DMS79 (cell line): ENCODE data around the gene ITGAE.

Experiments
- DNase-seq: peaks from one replicate; lab custom pipeline; 2025; lab: John Stamatoyannopoulos, UW

Gene ITGAE

DNA sequence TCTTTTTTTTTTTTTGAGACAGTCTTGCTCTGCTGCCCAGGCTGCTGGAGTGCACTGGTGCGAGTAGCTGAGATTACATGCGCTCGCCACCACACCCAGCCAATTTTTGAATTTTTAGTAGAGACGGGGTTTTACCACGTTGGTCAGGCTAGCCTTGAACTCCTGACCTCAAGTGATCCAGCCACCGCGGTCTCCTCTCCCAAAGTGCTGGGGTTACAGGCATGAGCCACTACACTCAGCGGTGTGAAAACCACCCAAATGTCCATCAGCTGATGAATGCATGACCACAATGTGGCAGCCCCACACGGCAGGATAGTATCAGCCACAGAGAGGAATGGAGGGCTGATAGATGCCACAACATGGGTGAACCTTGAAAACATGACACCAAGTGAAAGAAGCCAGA lies 107.2 kb downstream of the ITGAE start:
- DNase-seq: no peak

DNA sequence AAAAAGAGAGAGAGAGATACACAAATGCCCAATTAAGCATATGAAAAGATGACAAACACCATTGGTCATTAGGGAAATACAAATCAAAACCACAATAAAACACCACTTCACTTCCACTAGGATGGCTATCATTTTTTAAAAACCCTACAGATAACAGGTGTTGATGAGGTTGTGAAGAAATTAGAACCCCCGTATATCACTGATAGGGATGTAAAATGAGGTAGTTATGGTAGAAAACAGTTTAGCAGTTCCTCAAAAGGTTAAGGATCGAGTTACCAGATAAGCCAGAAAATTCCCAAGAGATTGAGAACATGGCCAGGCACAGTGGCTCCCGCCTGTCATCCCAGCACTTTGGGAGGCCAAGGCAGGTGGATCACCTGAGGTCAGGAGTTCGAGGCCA lies 107.8 kb downstream of the ITGAE start:
- no peak for DNase-seq

DNA sequence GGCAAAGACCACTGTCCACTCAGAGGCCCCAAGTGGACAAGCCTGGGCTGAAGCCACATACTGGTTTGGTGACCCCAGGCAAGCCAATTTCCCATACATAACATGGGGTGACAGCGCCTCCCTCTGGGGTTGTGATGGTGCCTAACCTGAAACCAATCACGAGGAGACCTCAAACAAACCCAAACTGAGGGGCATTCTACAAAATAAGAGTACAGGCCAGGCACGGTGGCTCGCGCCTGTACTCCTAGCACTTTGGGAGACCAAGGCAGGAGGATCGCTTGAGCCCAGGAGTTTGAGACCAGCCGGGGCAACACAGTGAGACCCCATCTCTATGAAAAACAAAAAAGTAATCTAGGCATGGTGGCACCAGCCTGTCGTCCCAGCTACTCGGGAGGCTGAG lies 108.6 kb downstream of the ITGAE start:
- no peak for DNase-seq

DNA sequence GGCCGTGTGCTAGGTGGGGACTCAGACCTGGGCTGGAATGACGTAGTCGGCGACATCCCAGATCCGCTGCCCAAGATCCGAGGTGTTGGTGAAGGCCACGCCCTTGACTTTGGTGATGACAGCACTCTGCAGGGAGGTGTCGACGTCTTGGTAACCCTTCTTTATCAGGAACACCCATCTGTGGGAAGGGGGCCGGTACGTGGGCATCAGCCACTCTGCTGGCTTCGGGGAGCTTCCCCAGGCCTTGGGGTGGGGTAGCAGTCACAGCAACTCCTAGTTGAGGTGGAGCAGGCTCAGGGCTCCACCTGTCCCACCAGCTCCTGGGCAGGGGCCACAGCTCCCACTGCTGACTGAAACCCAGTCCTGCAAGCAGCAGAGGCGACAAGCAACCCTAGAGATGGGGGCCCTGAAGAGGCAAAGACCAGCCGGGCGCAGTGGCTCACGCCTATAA lies 109.3 kb downstream of the ITGAE start:
- DNase-seq: no peak

DNA sequence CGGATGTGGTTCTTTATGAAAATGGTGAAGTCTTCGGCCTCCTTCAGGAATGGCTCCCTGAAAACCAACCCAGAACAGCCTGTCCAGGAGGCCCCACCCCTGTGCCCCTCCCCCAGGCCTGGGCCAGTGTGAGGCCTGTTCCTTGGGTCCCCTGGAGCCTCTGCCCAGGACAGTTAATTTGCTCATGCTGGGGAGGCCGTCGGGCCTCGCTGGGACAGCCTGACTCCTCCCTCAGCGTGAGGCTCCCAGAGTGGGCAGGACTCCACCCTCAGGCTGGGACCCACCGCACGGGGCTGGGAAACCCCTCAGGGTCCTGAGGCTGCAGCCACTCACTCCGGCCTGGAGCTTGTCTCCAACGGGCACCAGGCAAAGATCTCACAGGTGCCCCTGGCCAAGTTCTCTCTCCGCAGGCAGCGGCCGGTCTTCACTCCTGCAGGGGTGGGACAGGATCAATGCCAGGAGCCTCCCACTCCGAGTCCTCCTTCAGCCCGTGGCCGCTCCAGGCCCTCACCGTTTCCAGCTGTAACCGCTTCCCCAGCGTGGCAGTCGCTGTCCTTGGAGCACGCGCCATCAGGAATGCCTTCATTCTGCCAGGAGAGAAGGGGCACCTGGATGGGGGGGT lies 110.8 kb downstream of the ITGAE start:
- no peak for DNase-seq

DNA sequence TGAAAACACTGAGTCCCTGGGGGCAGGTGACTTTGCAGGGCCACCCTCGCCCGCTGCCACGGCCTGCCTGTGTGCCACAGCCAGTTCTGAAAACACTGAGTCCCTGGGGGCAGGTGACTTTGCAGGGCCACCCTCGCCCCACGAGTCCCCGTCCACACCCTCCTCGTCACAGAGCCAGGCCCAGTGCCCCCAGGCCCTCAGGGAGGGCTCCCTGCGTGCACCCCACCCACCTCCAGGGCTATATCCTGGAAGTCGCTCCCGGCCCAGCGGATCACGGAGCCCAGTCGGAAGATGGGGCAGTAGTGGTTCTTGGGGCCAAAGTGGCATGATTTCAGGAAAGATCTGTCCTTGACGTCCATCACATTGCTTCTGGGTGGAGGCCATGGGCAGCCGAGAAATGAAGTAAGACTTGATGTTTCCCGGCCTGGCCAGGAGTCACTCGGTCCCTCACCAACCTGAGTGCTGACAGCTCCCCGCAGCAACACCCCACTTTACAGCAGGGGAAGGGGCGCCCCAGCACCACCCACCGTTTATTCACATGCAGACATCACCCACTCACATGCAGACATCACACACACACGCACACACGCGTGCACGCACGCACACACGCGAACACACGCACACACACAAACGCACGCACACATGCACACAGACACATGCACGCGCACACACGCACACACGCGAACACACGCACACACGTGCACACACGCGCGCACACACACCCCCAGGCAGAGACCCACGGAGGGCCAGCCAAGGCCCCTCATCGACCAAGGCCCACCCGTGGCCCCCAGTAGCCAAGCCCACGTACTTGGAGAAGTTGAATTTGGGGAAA lies 111.5 kb downstream of the ITGAE start:
- DNase-seq: no peak

DNA sequence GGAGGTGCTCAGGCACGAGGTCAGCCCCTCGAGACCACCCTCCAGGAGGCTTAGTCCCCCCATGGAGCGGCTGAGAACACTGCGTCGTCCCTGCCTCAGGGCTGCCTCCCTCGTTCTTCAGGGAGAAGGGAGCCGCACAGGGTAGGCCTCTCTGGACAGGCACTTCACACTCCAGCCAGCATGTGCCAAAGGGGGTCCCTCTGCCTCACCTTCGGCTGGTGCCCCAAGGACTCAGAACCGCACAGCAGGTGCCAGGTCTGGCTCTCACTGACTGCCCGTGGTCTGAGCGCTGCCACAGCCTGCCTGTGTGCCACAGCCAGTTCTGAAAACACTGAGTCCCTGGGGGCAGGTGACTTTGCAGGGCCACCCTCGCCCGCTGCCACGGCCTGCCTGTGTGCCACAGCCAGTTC lies 112.1 kb downstream of the ITGAE start:
- no peak for DNase-seq

DNA sequence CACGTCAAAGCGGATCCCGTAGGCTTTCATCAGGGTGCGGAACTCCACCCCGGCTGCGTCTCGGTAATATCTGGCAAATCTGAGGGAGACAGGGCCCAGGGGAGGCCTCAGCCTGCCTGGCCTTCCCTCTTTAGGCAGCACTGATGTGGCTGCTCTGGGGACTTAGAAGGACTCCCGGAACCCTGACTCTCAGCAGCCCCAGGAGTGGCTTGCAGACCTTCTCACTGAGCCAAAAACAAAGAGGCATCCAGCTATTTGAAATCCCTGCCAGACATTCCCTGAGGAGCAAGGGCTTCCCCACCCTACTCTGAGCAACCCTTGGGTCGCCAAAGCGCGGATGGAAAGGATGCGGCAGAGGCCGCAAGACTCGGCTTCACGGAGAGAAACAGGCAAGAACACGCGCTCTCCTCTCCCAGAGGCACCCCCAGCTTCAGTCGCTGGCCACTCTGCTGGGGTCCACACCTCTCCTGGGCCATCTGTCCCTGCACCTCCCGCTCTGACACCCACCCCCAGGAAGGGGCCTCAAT lies 112.9 kb downstream of the ITGAE start:
- no peak for DNase-seq

DNA sequence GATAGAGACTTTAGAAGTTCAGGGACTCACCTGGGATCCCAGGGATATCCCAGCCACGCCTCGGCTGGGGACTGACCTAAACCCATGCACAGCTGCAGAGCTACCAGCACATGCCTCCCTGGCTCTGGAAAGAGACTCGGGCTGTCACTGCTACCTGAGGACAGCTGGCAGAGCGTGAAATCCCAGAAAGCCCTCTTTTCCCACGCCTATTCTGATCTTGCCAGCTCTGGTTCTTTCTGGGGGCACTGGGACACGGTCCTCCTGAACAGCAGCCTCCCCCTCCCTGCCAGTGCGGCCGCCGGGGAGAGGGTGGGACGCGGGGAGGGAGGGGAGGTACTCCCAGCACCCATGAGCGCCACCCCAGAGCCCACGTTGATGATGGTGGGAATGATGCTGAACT lies 115.8 kb downstream of the ITGAE start:
- DNase-seq: no peak

DNA sequence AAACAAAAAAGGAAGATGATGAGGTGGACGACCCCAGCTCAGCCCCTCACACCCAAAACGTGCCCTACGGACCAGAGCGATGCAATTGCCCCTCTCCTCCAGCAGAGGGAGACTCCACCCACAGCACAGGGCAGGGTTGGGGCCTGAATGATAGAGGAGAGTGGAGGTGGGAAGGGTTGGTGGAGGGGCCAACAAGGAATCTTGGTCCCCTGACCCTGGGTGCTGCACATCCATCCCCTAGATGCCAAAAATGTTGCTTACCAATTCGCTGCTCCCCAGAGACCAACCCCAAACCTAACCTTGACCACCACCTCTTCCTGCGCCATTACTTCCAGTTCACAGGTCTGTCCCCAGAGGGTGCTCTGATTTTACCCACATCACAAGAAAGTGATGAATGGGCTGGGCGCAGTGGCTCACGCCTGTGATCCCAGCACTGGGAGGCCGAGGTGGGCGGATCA lies 117.9 kb downstream of the ITGAE start:
- no peak for DNase-seq

DNA sequence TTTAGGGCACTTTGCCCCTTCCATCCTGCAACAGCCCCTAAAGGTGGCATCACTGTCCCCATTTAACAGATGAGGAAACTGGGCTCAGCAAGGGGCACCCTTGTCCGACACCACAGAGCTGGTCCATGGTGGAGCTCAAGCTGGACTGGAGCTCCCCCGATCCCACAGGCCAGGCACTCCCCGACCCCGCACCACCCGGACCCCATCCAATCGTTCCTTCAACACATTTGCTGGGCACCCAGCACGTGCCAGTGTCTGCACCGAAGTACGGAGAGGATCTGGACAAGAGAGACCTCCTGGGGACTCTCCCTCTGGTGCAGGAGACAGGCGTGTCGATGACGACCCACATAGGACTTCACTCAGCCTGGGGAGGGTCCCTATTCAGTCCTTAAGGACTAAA lies 119.0 kb downstream of the ITGAE start:
- DNase-seq: no peak

DNA sequence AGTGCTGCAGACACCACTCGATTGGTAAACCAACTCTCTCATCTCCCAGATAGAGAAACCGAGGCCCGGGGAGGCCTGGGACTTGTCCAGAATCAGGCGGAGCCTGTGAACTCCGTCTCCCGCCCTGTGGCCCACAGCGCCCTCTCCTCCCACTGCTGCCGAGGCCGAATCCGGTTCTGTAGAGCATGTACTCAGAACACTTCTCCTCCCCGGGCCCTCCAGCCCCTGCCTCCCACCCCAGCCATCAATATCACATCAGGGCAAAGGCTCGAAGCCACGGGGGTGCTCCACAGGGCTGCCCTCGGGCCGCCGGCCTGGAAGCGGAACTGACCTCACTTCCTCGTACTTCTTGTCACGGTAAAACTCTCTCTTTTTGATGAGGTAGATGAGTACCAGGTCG lies 119.4 kb downstream of the ITGAE start:
- no peak for DNase-seq

DNA sequence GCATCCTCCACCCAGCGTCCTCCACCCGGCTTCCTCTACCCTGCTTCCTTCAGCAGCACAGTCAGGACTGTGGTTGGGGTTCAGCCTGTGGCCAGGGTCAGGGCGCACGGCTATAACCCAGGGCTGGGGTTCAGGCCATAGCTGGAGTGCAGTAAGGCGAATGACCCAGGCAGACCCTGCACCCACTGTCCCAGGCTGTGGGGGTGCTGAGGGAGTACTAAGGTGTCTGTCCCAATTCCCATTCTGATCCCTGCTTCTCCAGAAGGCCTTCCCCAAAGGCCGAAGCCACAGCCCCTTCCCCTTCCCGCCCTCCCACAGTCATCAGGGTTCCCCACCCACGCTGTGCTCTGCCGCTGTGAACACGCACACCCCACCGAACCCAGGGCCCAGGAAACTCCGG lies 119.9 kb downstream of the ITGAE start:
- DNase-seq: no peak

DNA sequence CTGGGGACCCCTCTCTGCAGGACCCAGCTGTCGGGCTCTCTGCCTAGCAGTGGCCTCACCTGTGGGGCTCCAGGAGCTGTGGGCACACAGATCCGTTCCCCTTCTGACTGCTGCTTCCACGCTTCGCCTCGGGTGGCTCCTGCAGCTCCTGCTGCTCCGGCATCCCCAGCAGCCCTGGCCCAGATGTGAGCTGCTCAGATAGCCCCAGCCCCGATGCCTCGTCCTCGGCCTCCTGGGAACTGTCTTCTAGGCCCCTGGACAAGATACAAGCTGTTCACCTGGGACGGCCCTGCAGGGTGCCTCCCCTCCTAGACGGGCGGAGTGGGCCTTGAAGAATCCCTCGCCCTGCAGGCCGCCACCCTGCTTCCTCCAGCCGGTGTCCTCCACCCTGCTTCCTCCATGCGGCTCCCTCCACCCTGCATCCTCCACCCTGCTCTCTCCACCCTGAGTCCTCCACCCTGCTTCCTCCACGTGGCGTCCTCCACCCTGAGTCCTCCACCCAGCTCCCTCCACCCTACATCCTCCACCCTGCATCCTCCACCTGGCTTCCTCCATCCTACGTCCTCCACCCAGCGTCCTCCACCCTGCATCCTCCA lies 121.4 kb downstream of the ITGAE start:
- no peak for DNase-seq

DNA sequence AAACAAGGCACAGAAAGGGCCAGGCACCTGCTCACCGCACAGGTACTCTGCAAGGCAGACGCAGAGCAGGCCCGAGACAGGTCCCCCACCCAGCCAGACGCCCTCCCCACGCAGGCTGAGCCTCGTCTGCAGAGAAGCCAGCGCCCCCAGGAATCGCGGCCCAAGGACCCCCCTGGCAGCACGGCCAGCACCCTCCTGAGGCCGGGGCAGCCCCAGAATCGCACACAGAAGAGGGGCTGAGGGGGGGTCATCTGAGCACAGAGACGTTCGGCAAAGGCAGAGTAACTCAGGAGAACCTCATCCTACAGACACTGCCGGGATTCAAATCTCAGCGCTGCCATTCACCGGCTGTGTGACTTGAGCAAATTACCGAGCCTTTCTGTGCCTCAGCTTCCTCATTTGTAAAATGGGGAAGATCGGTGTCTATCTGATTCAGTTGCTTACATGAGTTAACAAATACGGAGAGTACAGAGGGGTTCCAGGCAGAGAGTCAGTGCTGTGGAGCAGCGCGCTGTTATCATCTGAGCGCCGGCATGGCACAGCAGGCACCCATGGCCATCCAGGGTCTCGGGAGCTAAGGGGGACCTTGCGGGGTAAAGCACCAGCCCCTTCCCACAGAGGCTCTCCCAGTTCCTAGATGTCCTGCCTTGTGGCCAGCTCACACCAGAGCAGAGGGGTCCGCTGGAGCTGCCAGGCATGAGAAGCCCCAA lies 122.0 kb downstream of the ITGAE start:
- DNase-seq: no peak

DNA sequence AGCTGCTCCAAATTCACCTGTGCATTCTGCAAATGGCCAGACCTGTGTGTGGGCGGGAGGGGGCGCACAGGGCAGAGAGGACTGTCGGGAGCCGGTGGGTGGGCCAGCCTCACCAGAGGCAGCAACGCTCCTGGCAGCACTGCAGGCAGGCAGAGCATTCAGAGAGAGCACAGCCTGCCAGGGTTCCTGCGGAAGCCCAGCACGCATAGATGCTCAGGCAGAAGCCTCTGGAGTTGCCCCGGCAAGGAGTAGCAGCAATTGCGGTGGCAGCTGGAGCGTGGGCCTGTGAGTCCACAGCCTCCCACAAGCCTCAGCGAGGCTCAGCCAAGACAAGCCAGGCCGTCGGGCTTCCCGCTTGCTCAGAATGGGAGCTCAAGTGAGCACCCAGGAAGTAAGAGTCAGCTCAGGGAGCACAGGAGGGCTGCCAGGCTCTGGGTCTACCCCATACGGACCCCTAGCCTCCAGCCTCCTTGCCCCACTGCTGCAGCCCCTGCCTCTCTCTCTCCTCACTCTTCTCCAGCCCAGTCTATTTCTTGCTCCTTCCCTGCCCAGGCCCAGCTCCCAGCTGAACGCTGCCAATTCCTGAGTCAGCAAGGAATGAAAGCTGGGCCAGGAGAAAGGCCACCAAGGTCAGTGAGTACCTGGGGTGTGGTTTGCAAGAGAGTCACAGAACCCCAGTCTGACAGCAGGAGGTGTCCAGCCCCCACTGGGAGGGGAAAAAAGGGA lies 122.7 kb downstream of the ITGAE start:
- DNase-seq: no peak

DNA sequence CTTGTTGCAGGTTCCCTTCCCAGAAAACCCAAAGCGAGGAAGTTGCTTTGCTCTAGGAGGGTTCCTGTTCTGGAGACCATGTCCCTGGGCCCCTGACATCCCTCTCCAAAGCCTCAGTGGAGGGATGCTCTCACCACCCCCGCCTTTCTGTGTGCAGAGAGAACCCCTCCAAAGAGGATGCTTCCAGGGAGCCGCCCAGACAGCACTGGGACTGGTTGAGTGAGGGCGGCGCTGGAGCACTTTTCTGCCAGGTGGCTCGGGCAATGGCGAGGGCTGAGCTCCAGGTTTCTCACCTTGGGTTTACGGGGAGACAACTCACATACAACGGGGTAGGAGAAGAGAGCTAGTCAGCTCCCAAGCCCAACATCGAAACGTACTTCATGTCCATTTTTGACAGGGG lies 125.1 kb downstream of the ITGAE start:
- DNase-seq: no peak

DNA sequence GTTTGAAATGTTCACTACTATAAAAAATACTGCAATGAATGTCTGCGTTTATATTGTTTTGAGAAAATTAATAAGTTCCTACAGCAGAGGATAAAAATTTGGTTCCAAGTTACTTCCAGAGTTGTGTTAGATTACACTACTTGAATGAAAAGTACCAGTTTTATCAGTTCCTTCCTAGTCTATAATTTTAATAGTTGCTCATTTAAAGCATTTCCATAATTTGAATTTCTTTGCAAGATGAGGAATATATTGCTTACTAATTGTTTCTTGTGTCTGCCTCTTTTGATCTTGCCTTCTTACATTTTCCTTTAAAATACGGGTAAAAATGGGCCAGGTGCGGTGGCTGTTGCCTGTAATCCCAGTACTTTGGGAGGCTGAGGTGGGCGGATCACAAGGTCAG lies 128.4 kb downstream of the ITGAE start:
- no peak for DNase-seq

DNA sequence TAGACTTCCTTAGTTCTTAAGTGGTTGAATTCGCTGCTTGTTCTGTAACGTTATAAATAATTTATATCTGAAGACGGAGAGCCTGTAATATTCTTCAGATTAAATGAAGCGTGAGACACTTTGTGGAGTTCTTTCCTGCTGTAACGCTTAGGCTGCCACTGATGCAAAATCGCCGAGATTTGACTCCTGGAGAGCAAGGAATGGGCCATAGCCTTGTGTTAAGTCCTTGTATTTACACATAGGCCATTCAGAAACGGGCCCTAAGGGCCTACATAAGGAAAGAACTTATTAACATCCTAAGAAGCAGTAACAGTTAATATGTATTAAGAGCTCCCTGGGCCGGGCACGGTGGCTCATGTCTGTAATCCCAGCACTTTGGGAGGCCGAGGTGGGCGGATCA lies 131.4 kb downstream of the ITGAE start:
- DNase-seq: peak; percentile 49

DNA sequence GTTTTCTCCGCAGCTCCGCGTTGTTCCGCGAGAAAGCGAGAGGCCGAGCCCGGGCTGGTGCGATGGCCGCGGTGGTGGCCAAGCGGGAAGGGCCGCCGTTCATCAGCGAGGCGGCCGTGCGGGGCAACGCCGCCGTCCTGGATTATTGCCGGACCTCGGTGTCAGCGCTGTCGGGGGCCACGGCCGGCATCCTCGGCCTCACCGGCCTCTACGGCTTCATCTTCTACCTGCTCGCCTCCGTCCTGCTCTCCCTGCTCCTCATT lies 132.0 kb downstream of the ITGAE start:
- DNase-seq: no peak

DNA sequence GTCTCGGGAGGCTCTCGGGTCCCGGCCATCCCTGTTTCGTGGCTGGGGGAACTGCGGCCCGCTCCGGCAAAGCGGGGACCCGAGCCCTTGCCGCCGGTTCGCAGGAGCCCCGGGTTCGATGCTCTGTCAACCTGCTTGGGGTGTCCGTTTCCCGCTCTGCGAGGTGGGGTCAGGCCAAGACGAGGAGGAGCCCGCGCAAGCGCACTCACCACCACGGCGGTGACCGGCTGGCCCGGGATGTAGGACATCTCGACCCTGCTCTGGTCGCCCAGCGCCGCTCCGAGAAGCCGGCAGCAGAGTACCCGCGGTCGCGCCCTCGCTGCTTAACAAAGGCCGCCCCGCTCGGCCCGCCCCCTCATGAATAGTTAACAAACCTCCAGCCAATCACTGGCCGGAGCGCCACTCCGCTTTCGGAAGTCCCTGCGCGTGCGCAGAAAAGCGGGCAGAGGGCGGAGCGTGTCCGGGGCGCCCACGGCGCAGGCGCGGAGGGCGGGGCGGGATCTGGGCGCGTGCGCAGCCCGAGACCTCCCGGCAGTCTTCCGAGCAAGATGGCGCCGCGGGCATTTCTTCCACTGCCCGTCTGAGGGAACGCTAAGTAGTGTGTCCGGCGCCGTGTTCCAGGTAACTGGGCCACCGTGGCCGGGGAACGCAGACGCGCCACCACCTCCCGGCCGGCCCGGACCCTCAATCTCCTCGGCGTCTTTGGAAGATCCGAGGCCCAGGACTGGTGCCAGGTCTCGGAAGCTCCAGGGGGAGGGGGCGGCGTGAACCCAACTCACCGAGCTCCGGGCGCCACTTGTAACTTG lies 132.5 kb downstream of the ITGAE start, which contains the start of the genes EMC6 and TAX1BP3:
Gene EMC6 (plus strand): TSS at position 534 of the 806 bp plus-strand sequence. CDS start 335 bp downstream, outside the sequence.
Gene TAX1BP3 (minus strand): TSS at position 300 of the 806 bp plus-strand sequence. CDS start 52 bp downstream, at position 248.
- peak; percentile 92 for DNase-seq
